Hematopoietic multipotent progenitor cell treated with erythropoietin and hydrocortisone succinate and interleukin-3 and kit ligand, for 8 days (in vitro differentiated cells): Measurements from ENCODE around the gene RIPOR1.

Source experiments
- DNase-seq: peaks from one replicate; pipeline ENCODE4 v3.0.0-alpha.2; 2015

RIPOR1 gene

GRCh38 chr16:67540756-67541155 lies 12.1 kb downstream of the RIPOR1 start:
- DNase-seq, result no peak

GRCh38 chr16:67541391-67542263 lies 13.0 kb downstream of the RIPOR1 start:
- DNase-seq, result peak; percentile 57

GRCh38 chr16:67542464-67542863 lies 13.8 kb downstream of the RIPOR1 start:
- DNase-seq, result peak; percentile 94

GRCh38 chr16:67543036-67543435 lies 14.4 kb downstream of the RIPOR1 start:
- DNase-seq, result no peak

GRCh38 chr16:67543582-67543981 lies 15.0 kb downstream of the RIPOR1 start:
- no peak for DNase-seq

GRCh38 chr16:67544329-67544841 lies 15.8 kb downstream of the RIPOR1 start:
- DNase-seq, result peak; percentile 25

GRCh38 chr16:67544844-67545664 lies 16.4 kb downstream of the RIPOR1 start:
- no peak for DNase-seq

- DNase-seq, result no peak
Measured at GRCh38 chr16:67545665-67546024, 17.0 kb downstream of the RIPOR1 start.

- DNase-seq, result no peak
Measured at GRCh38 chr16:67546091-67546501, 17.5 kb downstream of the RIPOR1 start.

- peak; percentile 60 for DNase-seq
Measured at GRCh38 chr16:67546761-67547422, 18.3 kb downstream of the RIPOR1 start.

GRCh38 chr16:67547423-67548264 lies 19.0 kb downstream of the RIPOR1 start:
- DNase-seq, result no peak

GRCh38 chr16:67548265-67549126 lies 19.9 kb downstream of the RIPOR1 start:
- no peak for DNase-seq

- no peak for DNase-seq
Measured at GRCh38 chr16:67549240-67549639, 20.6 kb downstream of the RIPOR1 start.

- no peak for DNase-seq
Measured at GRCh38 chr16:67549936-67550335, 21.3 kb downstream of the RIPOR1 start.

- DNase-seq, result no peak
Measured at GRCh38 chr16:67551091-67551490, 22.5 kb downstream of the RIPOR1 start.

GRCh38 chr16:67551972-67552371 lies 23.3 kb downstream of the RIPOR1 start:
- no peak for DNase-seq

GRCh38 chr16:67552476-67552875 lies 23.8 kb downstream of the RIPOR1 start:
- no peak for DNase-seq

- DNase-seq, result no peak
Measured at GRCh38 chr16:67555795-67556212, 27.2 kb downstream of the RIPOR1 start.

GRCh38 chr16:67558859-67559258 lies 30.2 kb downstream of the RIPOR1 start:
- no peak for DNase-seq

GRCh38 chr16:67560827-67561342 lies 32.3 kb downstream of the RIPOR1 start:
- DNase-seq, result no peak

GRCh38 chr16:67561501-67561823 lies 32.8 kb downstream of the RIPOR1 start:
- no peak for DNase-seq
